A549 (cell line): ENCODE results near the gene PNPLA2. TPM values are rescaled to one million over a fixed set of nuclear protein-coding genes. Genes with fewer than 3 reads are reported as not detected.

Experiments
- ATAC-seq, 2 experiments: fragments of 200-7000 bp in 1 of 2; fragments of >200 bp in 1 of 2; cut with Nextera tagmentation in 1 of 2; cut with Tn5 transposase in 1 of 2; 3 replicates each; pipeline versions ENCODE4 v1.8.0 to v1.9.1; 2018 to 2020; ENCODE audit warnings: mild to moderate bottlenecking in 1 of 2, moderate library complexity in 1 of 2
- CTCF ChIA-PET: fragments of 300-600 bp; sonication (Branson Sonifier 250); formaldehyde crosslinking; extraction: SDS; loops from one replicate; lab custom pipeline; 2021; ENCODE audit warnings: antibody characterized with exemption, inconsistent platforms; lab: Yijun Ruan, JAX
- POLR2A ChIA-PET: fragments of 350-600 bp; formaldehyde crosslinking; extraction: SDS; loops from one replicate; lab custom pipeline; 2021; ENCODE audit warnings: antibody characterized with exemption, inconsistent platforms; lab: Yijun Ruan, JAX
- DNase-seq, 2 experiments: peaks; one replicate each; pipeline versions ENCODE4 v3.0.0 to v3.0.0-alpha.2; 2011 to 2016; ENCODE audit warnings: low read depth in 1 of 2, low spot score in 1 of 2
- FAIRE-seq: peaks from 2 replicates; lab custom pipeline; 2011; peaks lifted over from hg19 to GRCh38; lab: Jason Lieb, UNC
- H3K27ac ChIP-seq, 2 experiments: fragments of >200 bp; sonication (Bioruptor Twin); formaldehyde crosslinking; 3 replicates each; pipeline ENCODE4 v1.5.1; 2016 to 2017
- H3K4me1 ChIP-seq: fragments of >200 bp; sonication (Bioruptor Twin); formaldehyde crosslinking; 3 replicates; pipeline ENCODE4 v1.6.1; 2016
- H3K4me2 ChIP-seq: fragments of >200 bp; sonication (Bioruptor Twin); formaldehyde crosslinking; 3 replicates; pipeline ENCODE4 v1.6.1; 2016
- H3K4me3 ChIP-seq: fragments of >200 bp; sonication (Bioruptor Twin); formaldehyde crosslinking; 3 replicates; pipeline ENCODE4 v1.5.1; 2016
- H3K9me3 ChIP-seq: fragments of >200 bp; sonication (Bioruptor Twin); formaldehyde crosslinking; 3 replicates; pipeline ENCODE4 v1.6.1; 2016
- CEBPB ChIP-seq, 2 experiments: fragments of >200 bp in 1 of 2; sonication (Bioruptor Twin) in 1 of 2; formaldehyde crosslinking in 1 of 2; IDR thresholded peaks; 2 replicates each; pipeline ENCODE4 v1.6.1; 2012 to 2016
- CHD2 ChIP-seq: fragments of 150-350 bp; IDR thresholded peaks from 2 replicates; pipeline ENCODE4 v1.6.1; 2014; ENCODE audit warnings: low read length; ENCODE audit not compliant: partially characterized antibody
- EHF ChIP-seq: fragments of 250-450 bp; sonication (Bioruptor Pico); IDR thresholded peaks from 2 replicates; pipeline ENCODE4 v1.5.0; 2020; ENCODE audit warnings: mild to moderate bottlenecking
- EHMT2 ChIP-seq: fragments of 200-600 bp; sonication (generic); IDR thresholded peaks from 2 replicates; pipeline ENCODE4 v1.6.1; 2016; ENCODE audit warnings: antibody characterized with exemption, low read depth, mild to moderate bottlenecking, moderate library complexity
- ELK1 ChIP-seq: fragments of 150-350 bp; IDR thresholded peaks from 2 replicates; pipeline ENCODE4 v1.6.1; 2014; ENCODE audit warnings: low read depth, mild to moderate bottlenecking, low read length
- FOSB ChIP-seq: fragments of 250-450 bp; sonication (Bioruptor Pico); IDR thresholded peaks from 2 replicates; pipeline ENCODE4 v1.5.0; 2020; ENCODE audit warnings: mild to moderate bottlenecking, moderate library complexity
- FOSL2 ChIP-seq, 2 experiments: fragments of 450-650 bp in 1 of 2; fragments of >200 bp in 1 of 2; sonication (Bioruptor Twin) in 1 of 2; formaldehyde crosslinking; IDR thresholded peaks; 2 replicates each; pipeline versions ENCODE4 v1.5.0 to v1.6.1; 2016 to 2020; ENCODE audit warnings: mild to moderate bottlenecking in 1 of 2, moderate library complexity in 1 of 2
- HES2 ChIP-seq: fragments of >200 bp; sonication (Bioruptor Twin); formaldehyde crosslinking; IDR thresholded peaks from 2 replicates; pipeline ENCODE4 v1.6.1; 2016
- HEYL ChIP-seq: fragments of 250-450 bp; sonication (Bioruptor Pico); IDR thresholded peaks from 2 replicates; pipeline ENCODE4 v1.8.0; 2021; ENCODE audit warnings: mild to moderate bottlenecking, moderate library complexity
- HOXB5 ChIP-seq: fragments of 250-450 bp; sonication (Bioruptor Pico); IDR thresholded peaks from 2 replicates; pipeline ENCODE4 v1.5.0; 2020; ENCODE audit warnings: mild to moderate bottlenecking, moderate library complexity
- KDM1A ChIP-seq: fragments of 200-600 bp; sonication (generic); IDR thresholded peaks from 2 replicates; pipeline ENCODE4 v1.6.1; 2016; ENCODE audit warnings: low read depth, mild to moderate bottlenecking
- NR3C1 ChIP-seq: fragments of >200 bp; sonication (Bioruptor Twin); formaldehyde crosslinking; IDR thresholded peaks from 3 replicates; pipeline ENCODE4 v1.6.1; 2017
- PHF8 ChIP-seq: fragments of 200-600 bp; sonication (generic); IDR thresholded peaks from 2 replicates; pipeline ENCODE4 v1.6.1; 2016; ENCODE audit warnings: low read depth, mild to moderate bottlenecking, antibody characterized with exemption, moderate library complexity, borderline replicate concordance
- POLR2AphosphoS2 ChIP-seq: conservative IDR thresholded peaks from 2 replicates; pipeline ENCODE4 v1.6.1; 2012; ENCODE audit warnings: low read length, improper control_type of control experiment, inconsistent platforms
- RARB ChIP-seq: fragments of 250-450 bp; sonication (Bioruptor Pico); IDR thresholded peaks from 2 replicates; pipeline ENCODE4 v1.8.0; 2021; ENCODE audit warnings: mild to moderate bottlenecking, moderate library complexity
- RCOR1 ChIP-seq: fragments of 150-350 bp; IDR thresholded peaks from 2 replicates; pipeline ENCODE4 v1.6.1; 2014; ENCODE audit warnings: antibody characterized with exemption, low read length, low read depth
- RNF2 ChIP-seq: fragments of 200-600 bp; sonication (generic); IDR thresholded peaks from 2 replicates; pipeline ENCODE4 v1.6.1; 2016; ENCODE audit warnings: low read depth, mild to moderate bottlenecking, antibody characterized with exemption, moderate library complexity, borderline replicate concordance
- SMC3 ChIP-seq: fragments of >200 bp; sonication (Bioruptor Twin); formaldehyde crosslinking; IDR thresholded peaks from 3 replicates; pipeline ENCODE4 v1.6.1; 2018; ENCODE audit warnings: inconsistent platforms
- SREBF2 ChIP-seq: fragments of 450-650 bp; IDR thresholded peaks from 2 replicates; pipeline ENCODE4 v1.6.1; 2014; ENCODE audit warnings: mild to moderate bottlenecking, moderate library complexity
- TP53 ChIP-seq: fragments of 250-450 bp; sonication (Bioruptor Pico); IDR thresholded peaks from 2 replicates; pipeline ENCODE4 v1.5.0; 2021; ENCODE audit warnings: mild to moderate bottlenecking, moderate library complexity
- ZFP36 ChIP-seq: fragments of 450-650 bp; IDR thresholded peaks from 2 replicates; pipeline ENCODE4 v1.6.1; 2014; ENCODE audit warnings: borderline replicate concordance; ENCODE audit not compliant: partially characterized antibody
- WGBS: methylation state at CpG from one replicate; pipeline ENCODE4 v1.1.6; 2017; ENCODE audit errors: missing lambda C conversion rate; 5-methylcytosine and 5-hydroxymethylcytosine counted together
- polyA plus RNA-seq, 4 experiments: library from polyadenylated mRNA; depleted of rRNA in 3 of 4; stranded (reverse); fragments of >200 nt; fragmentation: RNase III in 1 of 4; extraction: RNeasy Plus Mini Kit Qiagen cat#74134 plus additional on column Dnase treatment in 1 of 4; gene quantifications; 2 replicates in 3 of 4; 3 replicates in 1 of 4; pipeline ENCODE4 v1.2.3, GENCODE V29; 2011 to 2017
- TF ChIP-seq, protein P1 (sequence below): fragments of >200 bp; sonication (Bioruptor Twin); formaldehyde crosslinking; IDR thresholded peaks from 3 replicates; pipeline ENCODE4 v1.6.1; 2016

PNPLA2 gene
- polyA plus RNA-seq, 2 of the 4 experiments (the other 2 are of a cell fraction) = 13.2 to 25.4 TPM

- TF ChIP-seq FOSB (peak; percentile 42), FOSL2 (IDR thresholded peaks at IDR 0.05) (peak; percentile 55; the same call in 1 of the 2 replicates), FOSL2 (CRISPR knock-in tag; IDR thresholded peaks at IDR 0.05) (peak; percentile 96), EHMT2 (no peak), SMC3 (no peak), SREBF2 (no peak)
- TF ChIP-seq, all 56 proteins: peak for 22
Measured at GRCh38 chr11:834371-835316, 15.9 kb downstream of the PNPLA2 start (continued).

GRCh38 chr11:836274-836673, 17.6 kb downstream of the PNPLA2 start:
- no peaks in the 10 kb centered on the region for H3K9me3 ChIP-seq
- ChIA-PET CTCF (interaction anchor here (1.6 to 3.7 kb wide), 2 partner anchors 11 to 12 kb away, joined by 6 to 21 read pairs; no protein-coding TSS in a partner anchor), POLR2A (interaction anchor here (1.6 to 3.4 kb wide), 2 partner anchors 17 to 27 kb away, joined by 6 to 16 read pairs; partner anchors contain the start of genes PNPLA2 and RPLP2)
- H3K27ac ChIP-seq = peak overlapping the region; percentile 47 to 99; a peak in 5 of 6 replicates
- 82% methylated on average over 9 of the region's 14 CpGs for WGBS
- H3K4me3 ChIP-seq = no peak overlapping the region
- no peak for FAIRE-seq
- no peak for TF ChIP-seq ZFP36
- no peak for TF ChIP-seq KDM1A
- no peak for TF ChIP-seq PHF8
- no peak for TF ChIP-seq ELK1
- TF ChIP-seq CEBPB (IDR thresholded peaks at IDR 0.05) = no peak
- TF ChIP-seq RNF2 = no peak
- TF ChIP-seq FOSL2 (IDR thresholded peaks at IDR 0.05) = no peak
- no peak for TF ChIP-seq FOSL2 (CRISPR knock-in tag; IDR thresholded peaks at IDR 0.05)
- TF ChIP-seq RCOR1 = no peak
- TF ChIP-seq HOXB5 (CRISPR knock-in tag) = no peak
- TF ChIP-seq POLR2AphosphoS2 = no peak
- TF ChIP-seq TP53 (CRISPR knock-in tag) = no peak
- TF ChIP-seq HEYL (CRISPR knock-in tag) = no peak
- TF ChIP-seq FOSB = no peak
- TF ChIP-seq CHD2 = no peak
- TF ChIP-seq EHF = no peak
- TF ChIP-seq RARB (CRISPR knock-in tag) = no peak
- TF ChIP-seq, protein P1, sequence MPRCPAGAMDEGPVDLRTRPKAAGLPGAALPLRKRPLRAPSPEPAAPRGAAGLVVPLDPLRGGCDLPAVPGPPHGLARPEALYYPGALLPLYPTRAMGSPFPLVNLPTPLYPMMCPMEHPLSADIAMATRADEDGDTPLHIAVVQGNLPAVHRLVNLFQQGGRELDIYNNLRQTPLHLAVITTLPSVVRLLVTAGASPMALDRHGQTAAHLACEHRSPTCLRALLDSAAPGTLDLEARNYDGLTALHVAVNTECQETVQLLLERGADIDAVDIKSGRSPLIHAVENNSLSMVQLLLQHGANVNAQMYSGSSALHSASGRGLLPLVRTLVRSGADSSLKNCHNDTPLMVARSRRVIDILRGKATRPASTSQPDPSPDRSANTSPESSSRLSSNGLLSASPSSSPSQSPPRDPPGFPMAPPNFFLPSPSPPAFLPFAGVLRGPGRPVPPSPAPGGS = no peak
- no peak for TF ChIP-seq NR3C1
- TF ChIP-seq HES2 = no peak
- TF ChIP-seq, all 56 proteins: peak for 0
- ATAC-seq (no peak), DNase-seq (no peak)
- peaks cover 76% of the 10 kb centered on the region for H3K4me1 ChIP-seq
- H3K4me2 ChIP-seq = peak overlapping the region; percentile 92
